Type B pancreatic cell (in vitro differentiated cells): ENCODE data around the gene ARF3. TPM values are rescaled to one million over a fixed set of nuclear protein-coding genes. Genes with fewer than 3 reads are reported as not detected.
A peak's percentile ranks its signal among the peaks of the same experiment; 100 is the strongest.

Experiments used
- DNase-seq: peaks from one replicate; pipeline ENCODE4 v3.0.0; 2021; ENCODE audit warnings: mixed read lengths; ENCODE audit not compliant: unreplicated experiment; ENCODE audit errors: extremely low spot score
- H3K27ac Mint-ChIP-seq: 2 replicates; pipeline ENCODE4 v1.8.0; 2021; ENCODE audit warnings: mild to moderate bottlenecking, mixed read lengths
- H3K27me3 Mint-ChIP-seq: 2 replicates; pipeline ENCODE4 v1.8.0; 2021; ENCODE audit warnings: mixed read lengths
- H3K36me3 Mint-ChIP-seq: 2 replicates; pipeline ENCODE4 v1.8.0; 2021; ENCODE audit warnings: mixed read lengths
- H3K4me1 Mint-ChIP-seq: one replicate; pipeline ENCODE4 v1.8.0; 2021; ENCODE audit warnings: mixed read lengths; ENCODE audit not compliant: unreplicated experiment
- H3K4me3 Mint-ChIP-seq: 2 replicates; pipeline ENCODE4 v1.8.0; 2021; ENCODE audit warnings: mild to moderate bottlenecking, mixed read lengths
- H3K9me3 Mint-ChIP-seq: 2 replicates; pipeline ENCODE4 v1.8.0; 2021; ENCODE audit warnings: mixed read lengths
- total RNA-seq: library from RNA; stranded (reverse); gene quantifications from 2 replicates; pipeline ENCODE4 v1.2.1, GENCODE V29; 2021; ENCODE audit warnings: low replicate concordance
- TF ChIP-seq, protein P1 (sequence below): fragments of 200-600 bp; sonication (generic); conservative IDR thresholded peaks from 2 replicates; pipeline ENCODE4 v1.5.0; 2021; ENCODE audit warnings: antibody characterized with exemption, mild to moderate bottlenecking

The ARF3 gene
- total RNA-seq, 1 donor from 2014 or later = 161 TPM

DNA sequence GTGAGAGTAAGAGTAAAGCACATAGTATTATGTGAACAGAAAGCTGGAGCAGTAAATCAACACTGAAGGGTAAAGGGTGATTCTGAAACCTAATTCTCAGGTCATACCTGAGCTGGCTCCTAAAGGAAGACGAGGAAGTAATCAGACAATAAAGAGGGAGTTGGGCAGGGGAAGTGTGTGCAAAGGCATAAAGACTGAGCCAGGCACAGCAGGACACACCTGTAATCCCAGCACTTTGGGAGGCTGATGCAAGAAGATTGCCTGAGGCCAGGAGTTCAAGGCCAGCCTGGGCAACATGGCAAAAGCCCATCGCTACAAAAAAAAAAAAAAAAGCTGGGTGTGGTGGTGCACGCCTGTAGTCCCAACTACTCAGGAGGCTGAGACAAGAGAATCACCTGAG, 9.6 kb downstream of the ARF3 start:
- Mint-ChIP-seq H3K9me3 (no peaks in the 10 kb centered on the region), H3K36me3 (peaks cover 14% of the 10 kb centered on the region), H3K27ac (peak overlapping the region; percentile 18), H3K27me3 (no peaks in the 10 kb centered on the region), H3K4me1 (peaks cover 14% of the 10 kb centered on the region), H3K4me3 (no peak overlapping the region)
- TF ChIP-seq, protein P1, sequence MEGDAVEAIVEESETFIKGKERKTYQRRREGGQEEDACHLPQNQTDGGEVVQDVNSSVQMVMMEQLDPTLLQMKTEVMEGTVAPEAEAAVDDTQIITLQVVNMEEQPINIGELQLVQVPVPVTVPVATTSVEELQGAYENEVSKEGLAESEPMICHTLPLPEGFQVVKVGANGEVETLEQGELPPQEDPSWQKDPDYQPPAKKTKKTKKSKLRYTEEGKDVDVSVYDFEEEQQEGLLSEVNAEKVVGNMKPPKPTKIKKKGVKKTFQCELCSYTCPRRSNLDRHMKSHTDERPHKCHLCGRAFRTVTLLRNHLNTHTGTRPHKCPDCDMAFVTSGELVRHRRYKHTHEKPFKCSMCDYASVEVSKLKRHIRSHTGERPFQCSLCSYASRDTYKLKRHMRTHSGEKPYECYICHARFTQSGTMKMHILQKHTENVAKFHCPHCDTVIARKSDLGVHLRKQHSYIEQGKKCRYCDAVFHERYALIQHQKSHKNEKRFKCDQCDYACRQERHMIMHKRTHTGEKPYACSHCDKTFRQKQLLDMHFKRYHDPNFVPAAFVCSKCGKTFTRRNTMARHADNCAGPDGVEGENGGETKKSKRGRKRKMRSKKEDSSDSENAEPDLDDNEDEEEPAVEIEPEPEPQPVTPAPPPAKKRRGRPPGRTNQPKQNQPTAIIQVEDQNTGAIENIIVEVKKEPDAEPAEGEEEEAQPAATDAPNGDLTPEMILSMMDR = no peak
- DNase-seq = no peak

DNA sequence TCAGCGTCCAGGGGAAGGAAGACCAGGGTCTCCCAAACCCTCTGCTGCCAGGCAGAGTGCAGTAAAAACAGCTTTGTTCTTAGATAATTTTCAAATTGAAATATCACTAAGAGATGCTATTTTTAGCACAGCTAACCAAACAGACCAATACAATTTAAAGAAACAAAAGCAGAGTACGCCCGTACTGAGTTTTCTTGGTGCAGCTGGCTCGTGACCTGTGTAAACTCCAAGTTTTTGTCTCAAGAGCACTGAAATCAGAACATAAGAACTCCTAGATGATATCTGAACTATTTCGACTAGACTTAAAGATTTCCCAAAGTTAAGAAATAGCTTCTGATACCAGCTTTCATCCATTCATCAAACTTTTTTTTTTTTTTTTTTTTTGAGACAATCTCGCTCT, 10.3 kb downstream of the ARF3 start:
- H3K36me3 Mint-ChIP-seq = peaks cover 15% of the 10 kb centered on the region

DNA sequence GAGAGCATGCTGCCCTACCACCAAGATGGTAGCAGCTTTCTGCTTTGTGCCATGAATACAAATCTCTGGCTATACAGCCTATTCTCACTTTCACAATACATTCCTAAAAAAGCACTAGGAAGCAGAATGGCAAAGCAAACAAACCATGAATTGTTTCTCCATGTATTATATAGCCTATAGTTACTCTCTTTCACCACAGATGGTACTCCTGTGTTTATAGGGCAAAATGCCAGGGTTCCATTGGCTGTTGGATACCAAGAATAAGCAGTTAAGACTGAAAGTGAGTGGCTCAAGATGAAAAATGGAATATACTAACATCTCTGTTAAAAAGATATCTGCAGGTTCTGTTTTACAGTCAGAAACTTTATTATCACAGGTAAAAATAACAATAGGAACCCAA, 11.1 kb downstream of the ARF3 start:
- Mint-ChIP-seq H3K27me3 (no peaks in the 10 kb centered on the region), H3K9me3 (no peaks in the 10 kb centered on the region), H3K4me1 (peaks cover 21% of the 10 kb centered on the region), H3K36me3 (peaks cover 19% of the 10 kb centered on the region), H3K27ac (peak overlapping the region; percentile 22), H3K4me3 (no peak overlapping the region)
- DNase-seq = no peak
- TF ChIP-seq, protein P1 = no peak

More for the DNA sequence above, 10.3 kb downstream of the ARF3 start:
- H3K4me1 Mint-ChIP-seq = peaks cover 21% of the 10 kb centered on the region
- no peaks in the 10 kb centered on the region for H3K27me3 Mint-ChIP-seq
- no peak for DNase-seq
- no peaks in the 10 kb centered on the region for H3K9me3 Mint-ChIP-seq
- H3K4me3 Mint-ChIP-seq = no peak overlapping the region
- TF ChIP-seq, protein P1 = no peak
- H3K27ac Mint-ChIP-seq = peak overlapping the region; percentile 22

DNA sequence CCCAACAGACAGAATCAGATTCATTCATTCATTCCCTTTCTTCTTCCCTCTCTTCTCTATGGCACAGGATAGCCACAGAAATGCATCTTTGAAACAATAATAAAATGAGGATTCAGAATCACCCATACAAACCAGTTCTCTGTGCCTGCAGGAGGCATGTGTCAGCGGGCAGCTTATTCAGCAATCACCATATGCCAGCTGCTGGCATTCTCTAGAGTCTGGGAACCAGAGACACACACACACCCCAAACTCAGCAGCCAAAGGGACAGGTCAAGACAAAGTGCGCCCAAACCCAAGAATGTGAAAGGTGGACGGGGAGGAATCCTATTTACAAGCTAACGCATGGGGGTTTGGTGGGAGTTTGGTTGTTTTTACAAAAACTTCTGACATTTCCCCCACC, 14.1 kb downstream of the ARF3 start:
- H3K4me1 Mint-ChIP-seq = peaks cover 21% of the 10 kb centered on the region
- no peak overlapping the region for H3K27ac Mint-ChIP-seq
- no peaks in the 10 kb centered on the region for H3K27me3 Mint-ChIP-seq

DNA sequence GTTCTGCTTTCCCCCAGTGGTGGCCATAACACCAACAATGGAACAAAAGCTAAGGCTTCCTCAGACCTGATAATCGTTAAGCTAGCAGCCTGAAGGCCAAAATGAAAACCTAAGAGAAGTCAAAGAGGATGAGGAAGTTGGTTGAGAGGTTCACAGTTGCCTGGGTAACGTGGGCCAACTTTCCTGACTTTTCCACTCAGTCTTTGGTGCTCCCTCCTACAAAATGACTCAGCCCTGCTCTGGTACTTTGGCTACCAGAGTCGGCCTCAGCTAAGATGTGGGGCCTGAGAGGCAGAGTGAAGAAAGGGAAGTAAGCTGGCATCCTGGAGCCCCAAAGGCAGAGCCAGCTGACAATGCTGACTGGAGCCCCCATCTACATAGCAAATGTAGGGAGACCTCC, 17.1 kb downstream of the ARF3 start:
- Mint-ChIP-seq H3K27ac (peak overlapping the region; percentile 77), H3K27me3 (no peaks in the 10 kb centered on the region), H3K4me3 (no peak overlapping the region), H3K4me1 (peaks cover 20% of the 10 kb centered on the region), H3K9me3 (no peaks in the 10 kb centered on the region), H3K36me3 (peaks cover 20% of the 10 kb centered on the region)
- DNase-seq = no peak
- TF ChIP-seq, protein P1 = no peak

More for the DNA sequence above, 14.1 kb downstream of the ARF3 start:
- H3K36me3 Mint-ChIP-seq = peaks cover 21% of the 10 kb centered on the region
- H3K4me3 Mint-ChIP-seq = no peak overlapping the region
- DNase-seq = no peak
- H3K9me3 Mint-ChIP-seq = no peaks in the 10 kb centered on the region
- TF ChIP-seq, protein P1 = no peak

DNA sequence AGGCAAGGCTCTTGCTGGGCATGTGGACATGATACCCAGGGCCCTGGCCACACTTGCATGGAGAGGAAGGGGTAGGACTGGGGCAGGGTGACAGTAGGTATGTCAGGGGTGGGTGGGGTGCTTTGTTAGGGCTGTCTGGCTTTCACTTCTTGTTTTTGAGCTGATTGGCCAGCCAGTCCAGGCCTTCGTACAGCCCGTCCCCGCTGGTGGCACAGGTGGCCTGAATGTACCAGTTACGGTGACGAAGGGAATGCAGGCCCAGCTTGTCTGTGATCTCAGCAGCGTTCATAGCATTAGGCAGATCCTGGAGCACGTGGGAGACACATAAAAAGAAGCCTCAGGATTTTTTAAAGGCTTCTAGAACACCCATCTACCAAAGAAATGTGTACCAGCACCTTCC, 18.5 kb downstream of the ARF3 start:
- Mint-ChIP-seq H3K4me3 (no peak overlapping the region), H3K27ac (no peak overlapping the region)

More for the DNA sequence above, 18.5 kb downstream of the ARF3 start:
- no peaks in the 10 kb centered on the region for H3K27me3 Mint-ChIP-seq
- H3K9me3 Mint-ChIP-seq = no peaks in the 10 kb centered on the region
- DNase-seq = no peak
- TF ChIP-seq, protein P1 = no peak
- H3K36me3 Mint-ChIP-seq = peaks cover 27% of the 10 kb centered on the region
- H3K4me1 Mint-ChIP-seq = peaks cover 12% of the 10 kb centered on the region
